Smooth muscle cell (in vitro differentiated cells): ENCODE measurements around the gene ATP2A2. TPM values are rescaled to one million over a fixed set of nuclear protein-coding genes. Genes with fewer than 3 reads are reported as not detected.

Experiments
- DNase-seq: peaks from one replicate; lab custom pipeline; 2025; ENCODE audit not compliant: unreplicated experiment; lab: John Stamatoyannopoulos, UW
- H2AFZ ChIP-seq: fragments of 200-600 bp; sonication (generic); 2 replicates; pipeline ENCODE4 v1.6.0; 2016; ENCODE audit warnings: antibody characterized with exemption, low read depth, mild to moderate bottlenecking
- H3F3A ChIP-seq: fragments of 200-600 bp; sonication (generic); 2 replicates; pipeline ENCODE4 v1.6.0; 2017; ENCODE audit warnings: antibody characterized with exemption, low read depth
- H3K27ac ChIP-seq: fragments of 200-600 bp; sonication (generic); 2 replicates; pipeline ENCODE4 v1.5.1; 2016; ENCODE audit warnings: low read depth, mild to moderate bottlenecking
- H3K27me3 ChIP-seq: fragments of 200-600 bp; sonication (generic); 2 replicates; pipeline ENCODE4 v1.6.1; 2016; ENCODE audit warnings: low read depth, mild to moderate bottlenecking
- H3K36me3 ChIP-seq: fragments of 200-600 bp; sonication (generic); 2 replicates; pipeline ENCODE4 v1.5.1; 2016; ENCODE audit warnings: low read depth
- H3K4me1 ChIP-seq: fragments of 200-600 bp; sonication (generic); 2 replicates; pipeline ENCODE4 v1.5.1; 2016; ENCODE audit warnings: low read depth
- H3K4me2 ChIP-seq: fragments of 200-600 bp; sonication (generic); 2 replicates; pipeline ENCODE4 v1.6.0; 2016; ENCODE audit warnings: mild to moderate bottlenecking
- H3K4me3 ChIP-seq: fragments of 200-600 bp; sonication (generic); 2 replicates; pipeline ENCODE4 v1.5.1; 2016; ENCODE audit warnings: mild to moderate bottlenecking
- H3K79me2 ChIP-seq: fragments of 200-600 bp; sonication (generic); 2 replicates; pipeline ENCODE4 v1.6.0; 2016; ENCODE audit warnings: low read depth, mild to moderate bottlenecking
- H3K9ac ChIP-seq: fragments of 200-600 bp; sonication (generic); 2 replicates; pipeline ENCODE4 v1.6.0; 2016; ENCODE audit warnings: low read depth
- H3K9me3 ChIP-seq: fragments of 200-600 bp; sonication (generic); replicated peaks from 2 replicates; pipeline ENCODE4 v1.5.1; 2016; ENCODE audit warnings: low read depth
- H4K20me1 ChIP-seq: fragments of 200-600 bp; sonication (generic); 2 replicates; pipeline ENCODE4 v1.6.0; 2016; ENCODE audit warnings: low read depth
- WGBS: methylation state at CpG from one replicate; pipeline ENCODE4 v1.1.7; 2016; ENCODE audit warnings: low lambda C conversion rate; 5-methylcytosine and 5-hydroxymethylcytosine counted together
- polyA plus RNA-seq: library from polyadenylated mRNA; unstranded; fragments of >200 nt; fragmentation: Nextera tagmentation; extraction: Ambion mirVana; gene quantifications from 2 replicates; pipeline ENCODE4 v1.2.1, GENCODE V29; 2016
- total RNA-seq: library from RNA; depleted of rRNA; stranded (reverse); fragments of >200 nt; gene quantifications from 2 replicates; pipeline ENCODE4 v1.2.3, GENCODE V29; 2014
- TF ChIP-seq, protein P1 (sequence below): fragments of 200-600 bp; sonication (generic); IDR thresholded peaks from 2 replicates; pipeline ENCODE4 v1.5.1; 2017; ENCODE audit warnings: borderline replicate concordance, mild to moderate bottlenecking, antibody characterized with exemption; ENCODE audit not compliant: insufficient read depth, poor library complexity, severe bottlenecking

The ATP2A2 gene
- total and polyA plus RNA-seq, 2 experiments from 2014 or later: 47.6 to 104 TPM

DNA sequence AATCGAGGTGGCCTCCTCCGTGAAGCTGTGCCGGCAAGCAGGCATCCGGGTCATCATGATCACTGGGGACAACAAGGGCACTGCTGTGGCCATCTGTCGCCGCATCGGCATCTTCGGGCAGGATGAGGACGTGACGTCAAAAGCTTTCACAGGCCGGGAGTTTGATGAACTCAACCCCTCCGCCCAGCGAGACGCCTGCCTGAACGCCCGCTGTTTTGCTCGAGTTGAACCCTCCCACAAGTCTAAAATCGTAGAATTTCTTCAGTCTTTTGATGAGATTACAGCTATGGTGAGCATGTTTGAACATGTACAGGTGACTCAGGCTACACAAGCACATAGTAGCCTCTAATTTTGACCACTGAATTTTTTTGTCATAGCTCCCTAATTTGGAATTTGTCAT is 59.7 kb downstream of the ATP2A2 start:
- 96% methylated on average over 18 of the region's 18 CpGs for WGBS
- Histone ChIP-seq H3K4me3 (no peak overlapping the region), H3F3A (peaks cover 4% of the 10 kb centered on the region), H3K4me1 (no peaks in the 10 kb centered on the region), H3K36me3 (peaks cover 55% of the 10 kb centered on the region), H3K9ac (no peak overlapping the region), H3K27me3 (no peaks in the 10 kb centered on the region), H3K79me2 (no peaks in the 10 kb centered on the region), H4K20me1 (peaks cover 33% of the 10 kb centered on the region), H2AFZ (no peak overlapping the region), H3K4me2 (no peak overlapping the region), H3K27ac (peak overlapping the region; percentile 35), H3K9me3 (no peaks in the 10 kb centered on the region)
- no peak for DNase-seq
- TF ChIP-seq, protein P1, sequence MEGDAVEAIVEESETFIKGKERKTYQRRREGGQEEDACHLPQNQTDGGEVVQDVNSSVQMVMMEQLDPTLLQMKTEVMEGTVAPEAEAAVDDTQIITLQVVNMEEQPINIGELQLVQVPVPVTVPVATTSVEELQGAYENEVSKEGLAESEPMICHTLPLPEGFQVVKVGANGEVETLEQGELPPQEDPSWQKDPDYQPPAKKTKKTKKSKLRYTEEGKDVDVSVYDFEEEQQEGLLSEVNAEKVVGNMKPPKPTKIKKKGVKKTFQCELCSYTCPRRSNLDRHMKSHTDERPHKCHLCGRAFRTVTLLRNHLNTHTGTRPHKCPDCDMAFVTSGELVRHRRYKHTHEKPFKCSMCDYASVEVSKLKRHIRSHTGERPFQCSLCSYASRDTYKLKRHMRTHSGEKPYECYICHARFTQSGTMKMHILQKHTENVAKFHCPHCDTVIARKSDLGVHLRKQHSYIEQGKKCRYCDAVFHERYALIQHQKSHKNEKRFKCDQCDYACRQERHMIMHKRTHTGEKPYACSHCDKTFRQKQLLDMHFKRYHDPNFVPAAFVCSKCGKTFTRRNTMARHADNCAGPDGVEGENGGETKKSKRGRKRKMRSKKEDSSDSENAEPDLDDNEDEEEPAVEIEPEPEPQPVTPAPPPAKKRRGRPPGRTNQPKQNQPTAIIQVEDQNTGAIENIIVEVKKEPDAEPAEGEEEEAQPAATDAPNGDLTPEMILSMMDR: no peak

DNA sequence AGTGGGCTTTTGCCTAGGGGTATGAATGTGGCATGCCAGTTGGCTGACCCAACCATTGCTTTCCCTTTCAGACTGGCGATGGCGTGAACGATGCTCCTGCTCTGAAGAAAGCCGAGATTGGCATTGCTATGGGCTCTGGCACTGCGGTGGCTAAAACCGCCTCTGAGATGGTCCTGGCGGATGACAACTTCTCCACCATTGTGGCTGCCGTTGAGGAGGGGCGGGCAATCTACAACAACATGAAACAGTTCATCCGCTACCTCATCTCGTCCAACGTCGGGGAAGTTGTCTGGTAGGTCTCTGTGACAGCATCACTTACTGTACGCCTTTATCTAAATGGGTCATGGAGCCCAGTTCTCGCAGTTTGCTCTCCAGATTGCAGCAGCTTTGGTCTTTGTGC is 61.1 kb downstream of the ATP2A2 start:
- 99% methylated on average over 15 of the region's 15 CpGs for WGBS

DNA sequence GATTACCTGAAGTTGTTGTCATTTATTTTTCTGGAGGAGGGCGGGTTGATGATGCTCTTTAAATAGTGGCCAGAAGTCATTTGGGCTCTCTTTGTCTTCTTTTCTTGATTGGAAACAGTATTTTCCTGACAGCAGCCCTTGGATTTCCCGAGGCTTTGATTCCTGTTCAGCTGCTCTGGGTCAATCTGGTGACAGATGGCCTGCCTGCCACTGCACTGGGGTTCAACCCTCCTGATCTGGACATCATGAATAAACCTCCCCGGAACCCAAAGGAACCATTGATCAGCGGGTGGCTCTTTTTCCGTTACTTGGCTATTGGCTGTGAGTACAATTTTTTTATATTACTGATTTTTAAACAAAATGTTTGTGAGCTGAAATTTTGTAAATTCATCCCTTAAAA is 62.1 kb downstream of the ATP2A2 start:
- no peaks in the 10 kb centered on the region for H3K27me3 ChIP-seq
- H3K36me3 ChIP-seq: peaks cover 51% of the 10 kb centered on the region
- H3K9me3 ChIP-seq: no peaks in the 10 kb centered on the region
- no peak overlapping the region for H3K9ac ChIP-seq
- no peak overlapping the region for H2AFZ ChIP-seq
- H3K4me1 ChIP-seq: no peaks in the 10 kb centered on the region
- H3K4me3 ChIP-seq: no peak overlapping the region
- H3K4me2 ChIP-seq: no peak overlapping the region
- peaks cover 9% of the 10 kb centered on the region for H3F3A ChIP-seq
- WGBS: 96% methylated on average over 5 of the region's 5 CpGs
- TF ChIP-seq, protein P1: no peak
- no peak overlapping the region for H3K27ac ChIP-seq
- H4K20me1 ChIP-seq: peaks cover 23% of the 10 kb centered on the region
- H3K79me2 ChIP-seq: no peaks in the 10 kb centered on the region
- DNase-seq: no peak

More for the DNA sequence above, 61.1 kb downstream of the ATP2A2 start:
- Histone ChIP-seq H3K4me1 (no peaks in the 10 kb centered on the region), H3K79me2 (no peaks in the 10 kb centered on the region), H3K9ac (no peak overlapping the region), H4K20me1 (peaks cover 21% of the 10 kb centered on the region), H3K9me3 (no peaks in the 10 kb centered on the region), H3K36me3 (peaks cover 44% of the 10 kb centered on the region), H3K4me2 (no peak overlapping the region), H2AFZ (no peak overlapping the region), H3K27ac (no peak overlapping the region), H3K27me3 (no peaks in the 10 kb centered on the region), H3F3A (peaks cover 8% of the 10 kb centered on the region), H3K4me3 (no peak overlapping the region)
- TF ChIP-seq, protein P1: no peak
- DNase-seq: no peak

DNA sequence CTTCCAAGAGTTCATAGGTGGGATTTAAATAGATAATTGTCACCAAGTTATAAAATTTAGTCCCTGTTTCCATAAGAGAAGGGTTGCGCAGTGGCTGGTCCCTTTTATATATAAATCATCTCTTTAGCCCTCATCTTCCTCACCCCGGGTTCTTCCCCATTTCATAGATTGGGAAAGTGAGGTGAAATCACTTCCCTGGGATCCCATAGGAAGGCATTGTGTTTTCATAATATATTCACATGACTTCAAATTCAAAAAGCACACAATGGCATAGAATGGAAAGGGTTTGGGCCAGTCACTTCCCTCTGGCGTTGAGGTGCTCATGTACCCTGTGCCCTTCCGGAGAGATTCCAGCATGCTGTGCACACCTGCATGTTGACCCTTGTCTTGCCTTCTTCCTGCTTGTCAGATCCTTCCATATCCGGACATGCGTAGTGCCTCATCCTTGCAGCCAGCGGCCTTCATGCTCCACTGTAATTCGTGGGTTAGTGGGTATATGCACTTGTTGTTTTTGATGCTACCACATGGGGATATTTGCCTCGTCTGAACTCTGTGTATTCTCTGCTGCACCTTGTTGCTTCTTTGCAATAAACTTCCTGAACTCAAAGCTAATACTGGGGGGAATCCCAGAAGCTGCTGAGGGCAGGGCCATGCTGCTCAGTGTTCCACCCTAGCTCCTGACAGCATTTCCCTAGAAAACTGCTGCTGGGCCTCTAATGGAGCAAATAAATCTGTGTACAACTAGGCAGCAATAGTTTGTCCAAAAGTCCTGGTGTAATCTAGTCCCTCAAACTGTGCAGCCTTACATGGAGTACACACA is 62.9 kb downstream of the ATP2A2 start:
- 98% methylated on average over 9 of the region's 9 CpGs for WGBS
- DNase-seq: no peak
- H3K4me2 ChIP-seq: no peak overlapping the region

More for the DNA sequence above, 62.9 kb downstream of the ATP2A2 start:
- no peak overlapping the region for H3K9ac ChIP-seq
- H3K9me3 ChIP-seq: no peaks in the 10 kb centered on the region
- no peak overlapping the region for H3K27ac ChIP-seq
- H3K27me3 ChIP-seq: no peaks in the 10 kb centered on the region
- H3K36me3 ChIP-seq: peaks cover 51% of the 10 kb centered on the region
- H3F3A ChIP-seq: peaks cover 9% of the 10 kb centered on the region
- H4K20me1 ChIP-seq: peaks cover 23% of the 10 kb centered on the region
- H3K4me1 ChIP-seq: no peaks in the 10 kb centered on the region
- TF ChIP-seq, protein P1: no peak
- no peak overlapping the region for H3K4me3 ChIP-seq
- H3K79me2 ChIP-seq: no peaks in the 10 kb centered on the region
- no peak overlapping the region for H2AFZ ChIP-seq
